ENCODE data around the gene MERTK.
"Not testable (repeated sequence)": the region's sequence is repeated elsewhere in the genome, so short reads cannot be mapped to it uniquely, and the experiment has no call there.

The MERTK gene

GRCh38 chr2:111910609-111911277, 12.3 kb downstream of the MERTK start:
- no peak for DNase-seq

- not testable (repeated sequence) for DNase-seq
Measured at GRCh38 chr2:111911295-111911977, 13.0 kb downstream of the MERTK start.

- no peak for DNase-seq
Measured at GRCh38 chr2:111912547-111912946, 14.1 kb downstream of the MERTK start.

- no peak for DNase-seq
Measured at GRCh38 chr2:111917106-111917505, 18.7 kb downstream of the MERTK start.

GRCh38 chr2:111918383-111918806, 20.0 kb downstream of the MERTK start:
- no peak for DNase-seq

- DNase-seq, result no peak
Measured at GRCh38 chr2:111919365-111919764, 21.0 kb downstream of the MERTK start.

- no peak for DNase-seq
Measured at GRCh38 chr2:111919794-111920608, 21.6 kb downstream of the MERTK start.

GRCh38 chr2:111923276-111923804, 24.9 kb downstream of the MERTK start:
- DNase-seq, result no peak

GRCh38 chr2:111924617-111925107, 26.3 kb downstream of the MERTK start:
- no peak for DNase-seq

- DNase-seq, result no peak
Measured at GRCh38 chr2:111927723-111928122, 29.3 kb downstream of the MERTK start.

- DNase-seq, result no peak
Measured at GRCh38 chr2:111930409-111930808, 32.0 kb downstream of the MERTK start.

- DNase-seq, result no peak
Measured at GRCh38 chr2:111930875-111931274, 32.5 kb downstream of the MERTK start.

GRCh38 chr2:111932841-111933291, 34.5 kb downstream of the MERTK start:
- no peak for DNase-seq

- DNase-seq, result not testable (repeated sequence)
Measured at GRCh38 chr2:111933900-111934299, 35.5 kb downstream of the MERTK start.

GRCh38 chr2:111936881-111937280, 38.5 kb downstream of the MERTK start:
- DNase-seq, result no peak

- DNase-seq, result no peak
Measured at GRCh38 chr2:111938392-111938791, 40.0 kb downstream of the MERTK start.

GRCh38 chr2:111940333-111941196, 42.2 kb downstream of the MERTK start:
- DNase-seq, result no peak

GRCh38 chr2:111941531-111941930, 43.1 kb downstream of the MERTK start:
- DNase-seq, result no peak

GRCh38 chr2:111944531-111945210, 46.3 kb downstream of the MERTK start:
- DNase-seq, result no peak

- DNase-seq, result no peak
Measured at GRCh38 chr2:111945444-111946293, 47.3 kb downstream of the MERTK start.

Measured in activated CD8-positive, alpha-beta memory T cell treated with anti-CD3 and anti-CD28 coated beads, Interleukin-2, amount 50 U/mL, for 48 hours (primary cell).